Fibroblast of lung (primary cell): ENCODE data around the gene STX3. TPM values are rescaled to one million over a fixed set of nuclear protein-coding genes. Genes with fewer than 3 reads are reported as not detected.

Experiments
- DNase-seq, 2 donors: peaks; one replicate each; pipeline versions ENCODE4 v3.0.0 to v3.0.0-alpha.2; 2010; ENCODE audit warnings: low read depth in 2 of 2
- H2AFZ ChIP-seq: 2 replicates; pipeline ENCODE4 v1.5.1; 2012; ENCODE audit warnings: low read length, control low read depth, inconsistent platforms
- H3K27ac ChIP-seq: 2 replicates; pipeline ENCODE4 v1.5.1; 2011; ENCODE audit warnings: low read length, control low read depth; ENCODE audit not compliant: insufficient read depth
- H3K27me3 ChIP-seq: 2 replicates; pipeline ENCODE4 v1.5.1; 2011; ENCODE audit warnings: mild to moderate bottlenecking, low read length; ENCODE audit not compliant: control insufficient read depth, insufficient read depth
- H3K36me3 ChIP-seq: 2 replicates; pipeline ENCODE4 v1.5.1; 2011; ENCODE audit warnings: low read length; ENCODE audit not compliant: control insufficient read depth, insufficient read depth
- H3K4me1 ChIP-seq: 2 replicates; pipeline ENCODE4 v1.5.1; 2011; ENCODE audit warnings: low read length; ENCODE audit not compliant: control insufficient read depth, insufficient read depth; ENCODE audit errors: extremely low read depth
- H3K4me2 ChIP-seq: 2 replicates; pipeline ENCODE4 v1.5.1; 2011; ENCODE audit warnings: low read length, control low read depth; ENCODE audit not compliant: insufficient read depth; ENCODE audit errors: extremely low read depth
- H3K4me3 ChIP-seq, 4 experiments: fragments of 200-600 bp in 1 of 4; sonication (generic) in 1 of 4; replicated peaks in 1 of 4; 2 replicates each; pipeline ENCODE4 v1.5.1; 2011 to 2016; ENCODE audit warnings: low read length in 4 of 4, low read depth in 3 of 4, mild to moderate bottlenecking in 3 of 4, control low read depth in 2 of 4, inconsistent platforms in 1 of 4, mixed read lengths in 1 of 4; ENCODE audit not compliant: insufficient read depth in 1 of 4; ENCODE audit errors: control extremely low read depth in 1 of 4
- H3K79me2 ChIP-seq: 2 replicates; pipeline ENCODE4 v1.5.1; 2012; ENCODE audit warnings: mild to moderate bottlenecking, low read length, inconsistent platforms; ENCODE audit not compliant: control insufficient read depth, insufficient read depth
- H3K9ac ChIP-seq: 2 replicates; pipeline ENCODE4 v1.5.1; 2011; ENCODE audit warnings: mild to moderate bottlenecking, low read length, control low read depth; ENCODE audit not compliant: insufficient read depth
- H3K9me3 ChIP-seq: 2 replicates; pipeline ENCODE4 v1.5.1; 2012; ENCODE audit warnings: low read depth, low read length; ENCODE audit not compliant: control insufficient read depth, insufficient read depth
- H4K20me1 ChIP-seq: 2 replicates; pipeline ENCODE4 v1.5.1; 2011; ENCODE audit warnings: low read length; ENCODE audit not compliant: control insufficient read depth, insufficient read depth; ENCODE audit errors: extremely low read depth
- CTCF ChIP-seq, 2 donors: IDR thresholded peaks in 1 of 2; conservative IDR thresholded peaks in 1 of 2; 1 replicate in 1 of 2; 2 replicates in 1 of 2; pipeline ENCODE4 v1.5.1; 2011 to 2012; ENCODE audit warnings: low read length in 2 of 2, control low read depth in 1 of 2, inconsistent platforms in 1 of 2, low read depth in 1 of 2, mild to moderate bottlenecking in 1 of 2
- EZH2 ChIP-seq: IDR thresholded peaks from 2 replicates; pipeline ENCODE4 v1.5.1; 2012; ENCODE audit warnings: low read length, control low read depth, mild to moderate bottlenecking; ENCODE audit errors: missing control alignments
- polyA plus RNA-seq, 2 donors: library from polyadenylated mRNA; depleted of rRNA in 1 of 2; stranded (reverse) in 1 of 2; unstranded in 1 of 2; fragments of >200 nt; gene quantifications; 2 replicates each; pipeline ENCODE4 v1.2.1, GENCODE V29; 2011 to 2012; ENCODE audit warnings: missing spikeins in 1 of 2
- total RNA-seq: library from RNA; depleted of rRNA; stranded (reverse); fragments of >200 nt; gene quantifications from 2 replicates; pipeline ENCODE4 v1.2.1, GENCODE V29; 2014

STX3 gene
- total and polyA plus RNA-seq, 2 donors (not counting 1 experiment from before 2014, with no cell fraction given): 19.0 to 21.9 TPM

- Histone ChIP-seq H3K9ac (no peak overlapping the region), H3K4me1 (no peaks in the 10 kb centered on the region), H4K20me1 (no peaks in the 10 kb centered on the region), H3K27ac (no peak overlapping the region), H3K4me3 (no peak overlapping the region), H3K79me2 (no peaks in the 10 kb centered on the region), H3K27me3 (no peaks in the 10 kb centered on the region), H2AFZ (no peak overlapping the region), H3K4me2 (no peak overlapping the region), H3K9me3 (no peaks in the 10 kb centered on the region), H3K36me3 (no peaks in the 10 kb centered on the region)
- no peak for DNase-seq
- TF ChIP-seq CTCF (conservative IDR thresholded peaks at IDR 0.05 in 1 of 2, IDR thresholded peaks at IDR 0.05 in 1 of 2; ENCODE audit: low read depth in 1 of 2, low read length in 2 of 2) (no peak), EZH2 (no peak)
Measured at GRCh38 chr11:59842316-59842715, 87.1 kb downstream of the STX3 start.

GRCh38 chr11:59845399-59845798, 90.2 kb downstream of the STX3 start, which contains the start of gene CBLIF:
Gene CBLIF, minus strand, starts transcription at chr11:59845499. Its CDS starts 46 bp downstream, at chr11:59845453.
- Histone ChIP-seq H3K4me1 (no peaks in the 10 kb centered on the region), H3K4me3 (no peak within 1 kb of the TSS), H2AFZ (no peak within 1 kb of the TSS), H4K20me1 (no peaks in the 10 kb centered on the region), H3K36me3 (no peaks in the 10 kb centered on the region), H3K9ac (no peak within 1 kb of the TSS), H3K27ac (no peak within 1 kb of the TSS), H3K4me2 (no peak within 1 kb of the TSS), H3K79me2 (no peaks in the 10 kb centered on the region), H3K27me3 (no peaks in the 10 kb centered on the region), H3K9me3 (no peaks in the 10 kb centered on the region)
- no peak for DNase-seq
- TF ChIP-seq EZH2 (no peak), CTCF (conservative IDR thresholded peaks at IDR 0.05 in 1 of 2, IDR thresholded peaks at IDR 0.05 in 1 of 2; ENCODE audit: low read depth in 1 of 2, low read length in 2 of 2) (no peak)

- Histone ChIP-seq H3K4me3 (no peak overlapping the region), H2AFZ (no peak overlapping the region), H3K79me2 (no peaks in the 10 kb centered on the region), H3K9ac (no peak overlapping the region), H3K9me3 (no peaks in the 10 kb centered on the region), H3K4me1 (no peaks in the 10 kb centered on the region), H3K36me3 (no peaks in the 10 kb centered on the region), H3K4me2 (no peak overlapping the region), H3K27me3 (no peaks in the 10 kb centered on the region), H4K20me1 (no peaks in the 10 kb centered on the region), H3K27ac (no peak overlapping the region)
- DNase-seq: no peak
- TF ChIP-seq EZH2: no peak
- TF ChIP-seq CTCF (conservative IDR thresholded peaks at IDR 0.05 in 1 of 2, IDR thresholded peaks at IDR 0.05 in 1 of 2; ENCODE audit: low read depth in 1 of 2, low read length in 2 of 2): no peak
Measured at GRCh38 chr11:59846556-59846955, 91.4 kb downstream of the STX3 start.
